Spinal cord (tissue), 4 donors: ENCODE measurements around the gene GNAI2. TPM values are rescaled to one million over a fixed set of nuclear protein-coding genes. Genes with fewer than 3 reads are reported as not detected.

Experiments used
- polyA plus RNA-seq, 2 donors: library from polyadenylated mRNA; unstranded; fragments of 120-200 nt; gene quantifications; one replicate each; pipeline ENCODE4 v1.2.1, GENCODE V29; 2013; ENCODE audit not compliant: insufficient read length in 2 of 2
- small RNA-seq: library from RNA; depleted of rRNA; stranded (forward); fragments of <200 nt; gene quantifications from one replicate; pipeline ENCODE3, GENCODE V24; 2014; ENCODE audit warnings: low replicate concordance
- total RNA-seq, 2 donors: library from RNA; depleted of rRNA in 1 of 2; stranded (reverse); fragments of 120-200 nt in 1 of 2; fragments of >200 nt in 1 of 2; gene quantifications; one replicate each; pipeline versions ENCODE4 v1.2.3 to v1.2.4, GENCODE V29; 2013 to 2014

Gene GNAI2
- total and polyA plus RNA-seq, 4 donors = 123 to 308 (median 264) TPM

Small RNA genes lying within 50 kb of the gene (small RNA-seq; reads per million reads assigned to genes)
- not detected for gene MIR5787

Other genes with a start within 250 kb of the GNAI2 start
- gene RBM5, start 147.3 kb upstream of the GNAI2 start, total RNA-seq = 100 to 1,000 TPM; 223 to 291 TPM
- gene RBM5, start 147.3 kb upstream of the GNAI2 start, polyA plus RNA-seq = 100 to 1,000 TPM; 240 to 366 TPM
- gene SEMA3F, start 80.9 kb upstream of the GNAI2 start, total RNA-seq = 10 to 100 TPM in 1 of 2 donors, 1 to 10 TPM in 1; 9.1 to 17.1 TPM
- gene SEMA3F, start 80.9 kb upstream of the GNAI2 start, polyA plus RNA-seq = 10 to 100 TPM; 11.3 to 21.8 TPM
- gene GNAT1, start 44.6 kb upstream of the GNAI2 start, total RNA-seq = not detected
- gene GNAT1, start 44.6 kb upstream of the GNAI2 start, polyA plus RNA-seq = under 1 TPM; 0.29 to 0.72 TPM
- 10 to 100 TPM; 10.5 to 51.0 TPM for gene SLC38A3, start 30.9 kb upstream of the GNAI2 start, total RNA-seq
- 10 to 100 TPM; 59.6 to 71.5 TPM for gene SLC38A3, start 30.9 kb upstream of the GNAI2 start, polyA plus RNA-seq
- gene SEMA3B, start 32.9 kb downstream of the GNAI2 start, total RNA-seq = 100 to 1,000 TPM in 1 of 2 donors, 10 to 100 TPM in 1; 41.2 to 139 TPM
- gene SEMA3B, start 32.9 kb downstream of the GNAI2 start, polyA plus RNA-seq = 10 to 100 TPM; 19.1 to 87.4 TPM
- under 1 TPM in 1 of 2 donors, not detected in 1; 0.44 TPM for gene LSMEM2, start 42.9 kb downstream of the GNAI2 start, total RNA-seq
- gene LSMEM2, start 42.9 kb downstream of the GNAI2 start, polyA plus RNA-seq = 1 to 10 TPM in 1 of 2 donors, under 1 TPM in 1; 0.43 to 1.1 TPM
- gene IFRD2, start 56.2 kb downstream of the GNAI2 start, total RNA-seq = 10 to 100 TPM; 15.0 to 40.3 TPM
- 10 to 100 TPM; 30.6 to 34.5 TPM for gene IFRD2, start 56.2 kb downstream of the GNAI2 start, polyA plus RNA-seq
- gene HYAL3, start 63.2 kb downstream of the GNAI2 start, total RNA-seq = 1 to 10 TPM; 4.2 to 9.7 TPM
- gene HYAL3, start 63.2 kb downstream of the GNAI2 start, polyA plus RNA-seq = 10 to 100 TPM; 14.1 to 14.2 TPM
- 10 to 100 TPM in 1 of 2 donors, 1 to 10 TPM in 1; 4.6 to 12.8 TPM for gene NAA80, start 63.2 kb downstream of the GNAI2 start, total RNA-seq
- gene NAA80, start 63.2 kb downstream of the GNAI2 start, polyA plus RNA-seq = 10 to 100 TPM; 14.3 to 24.4 TPM
- 1 to 10 TPM in 1 of 2 donors, under 1 TPM in 1; 0.69 to 3.2 TPM for gene HYAL1, start 67.4 kb downstream of the GNAI2 start, total RNA-seq
- gene HYAL1, start 67.4 kb downstream of the GNAI2 start, polyA plus RNA-seq = 1 to 10 TPM; 1.4 to 4.1 TPM
- 10 to 100 TPM; 30.0 to 92.3 TPM for gene HYAL2, start 86.5 kb downstream of the GNAI2 start, total RNA-seq
- gene HYAL2, start 86.5 kb downstream of the GNAI2 start, polyA plus RNA-seq = 10 to 100 TPM; 35.9 to 40.3 TPM
- gene TUSC2, start 92.0 kb downstream of the GNAI2 start, total RNA-seq = 10 to 100 TPM; 17.0 to 25.9 TPM
- 10 to 100 TPM; 48.5 to 50.7 TPM for gene TUSC2, start 92.0 kb downstream of the GNAI2 start, polyA plus RNA-seq
- 10 to 100 TPM; 17.7 to 25.4 TPM for gene RASSF1, start 104.6 kb downstream of the GNAI2 start, total RNA-seq
- 10 to 100 TPM; 24.2 to 29.2 TPM for gene RASSF1, start 104.6 kb downstream of the GNAI2 start, polyA plus RNA-seq
- gene ZMYND10, start 109.5 kb downstream of the GNAI2 start, total RNA-seq = 10 to 100 TPM in 1 of 2 donors, 1 to 10 TPM in 1; 8.8 to 54.1 TPM
- gene ZMYND10, start 109.5 kb downstream of the GNAI2 start, polyA plus RNA-seq = 10 to 100 TPM; 28.6 to 40.9 TPM
- gene NPRL2, start 114.6 kb downstream of the GNAI2 start, total RNA-seq = 10 to 100 TPM; 22.6 to 33.2 TPM
- 10 to 100 TPM; 40.9 to 43.8 TPM for gene NPRL2, start 114.6 kb downstream of the GNAI2 start, polyA plus RNA-seq
- 10 to 100 TPM; 15.3 to 15.5 TPM for gene CYB561D2, start 114.7 kb downstream of the GNAI2 start, total RNA-seq
- 10 to 100 TPM; 14.8 to 16.1 TPM for gene CYB561D2, start 114.7 kb downstream of the GNAI2 start, polyA plus RNA-seq
- 10 to 100 TPM; 21.6 to 49.6 TPM for gene TMEM115, start 123.3 kb downstream of the GNAI2 start, total RNA-seq
- gene TMEM115, start 123.3 kb downstream of the GNAI2 start, polyA plus RNA-seq = 10 to 100 TPM; 44.0 to 44.8 TPM